22Rv1 (cell line): ENCODE data around the gene LDLR.

ENCODE experiments used
- CTCF ChIP-seq: fragments of 450-650 bp; IDR thresholded peaks from 2 replicates; pipeline ENCODE4 v1.5.1; 2017; ENCODE audit warnings: mild to moderate bottlenecking
- ZFX ChIP-seq: fragments of 450-650 bp; IDR thresholded peaks from 2 replicates; pipeline ENCODE4 v1.6.1; 2017; ENCODE audit warnings: antibody characterized with exemption, borderline replicate concordance

DNA sequence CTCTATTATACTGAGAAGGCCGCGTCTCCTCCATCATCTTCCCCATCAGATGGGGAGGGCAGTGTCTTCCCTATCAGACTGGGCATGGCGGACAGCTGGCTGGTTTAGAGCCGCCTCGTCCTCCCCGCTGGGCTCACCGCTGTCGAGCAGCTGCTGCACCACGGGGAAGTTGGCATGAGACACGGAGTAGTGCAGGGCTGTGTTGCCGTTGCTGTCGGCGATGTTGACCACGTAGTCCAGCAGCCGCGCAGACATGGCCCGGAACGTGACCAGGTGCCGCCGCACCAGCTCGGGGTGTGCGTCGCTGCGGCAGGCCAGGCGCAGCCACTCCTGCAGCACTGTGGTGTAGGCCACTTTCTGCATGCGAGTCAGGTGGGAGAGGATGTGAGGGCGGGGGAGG lies 85.1 kb downstream of the LDLR start:
- TF ChIP-seq CTCF (no peak), ZFX (no peak)
